Measurements from ENCODE around the gene SMOC2. TPM values are rescaled to one million over a fixed set of nuclear protein-coding genes. Genes with fewer than 3 reads are reported as not detected.

Gene SMOC2
- total and polyA plus RNA-seq, 7 donors = 12.3 to 90.3 (median 22.8) TPM

DNA sequence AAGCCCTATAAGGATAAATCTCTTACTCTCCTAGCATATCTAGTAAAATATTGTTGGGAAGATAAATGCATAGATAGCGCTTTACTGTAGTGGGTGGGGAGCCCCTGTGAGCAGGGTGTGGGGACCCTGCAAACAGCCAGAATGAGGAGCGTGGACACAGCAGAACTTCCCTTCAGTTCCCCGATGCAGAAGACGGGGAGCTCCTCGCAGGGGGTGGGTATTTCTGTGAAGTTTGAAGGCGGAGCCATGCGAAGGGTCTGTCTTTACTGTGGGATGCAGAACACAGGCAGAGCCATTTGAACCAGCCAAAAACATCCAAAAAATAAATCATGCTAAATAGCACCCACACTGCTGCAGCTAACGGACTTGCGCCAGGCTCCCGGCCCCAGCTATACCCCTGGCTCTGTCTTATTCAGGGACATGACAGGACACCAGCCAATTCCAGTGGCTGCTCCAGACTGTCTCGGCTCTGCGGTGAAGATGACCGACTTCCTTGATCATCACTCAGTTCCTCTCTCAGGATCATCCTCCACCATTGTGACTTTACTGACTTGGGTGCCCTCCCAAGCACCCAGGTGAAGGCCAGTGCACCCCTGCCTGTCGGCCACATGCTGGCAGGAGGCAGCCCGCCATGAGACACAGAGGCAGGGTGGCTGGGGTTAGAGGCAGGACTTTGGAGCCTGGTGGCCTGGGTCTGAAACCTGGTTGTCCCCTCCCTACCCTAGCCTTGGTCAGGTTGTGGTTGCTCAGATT lies 134.5 kb downstream of the SMOC2 start:
- WGBS, 3 donors = 85 to 88% (median 86%) methylated on average over 15 of the region's 15 CpGs
- TF ChIP-seq, protein P1, sequence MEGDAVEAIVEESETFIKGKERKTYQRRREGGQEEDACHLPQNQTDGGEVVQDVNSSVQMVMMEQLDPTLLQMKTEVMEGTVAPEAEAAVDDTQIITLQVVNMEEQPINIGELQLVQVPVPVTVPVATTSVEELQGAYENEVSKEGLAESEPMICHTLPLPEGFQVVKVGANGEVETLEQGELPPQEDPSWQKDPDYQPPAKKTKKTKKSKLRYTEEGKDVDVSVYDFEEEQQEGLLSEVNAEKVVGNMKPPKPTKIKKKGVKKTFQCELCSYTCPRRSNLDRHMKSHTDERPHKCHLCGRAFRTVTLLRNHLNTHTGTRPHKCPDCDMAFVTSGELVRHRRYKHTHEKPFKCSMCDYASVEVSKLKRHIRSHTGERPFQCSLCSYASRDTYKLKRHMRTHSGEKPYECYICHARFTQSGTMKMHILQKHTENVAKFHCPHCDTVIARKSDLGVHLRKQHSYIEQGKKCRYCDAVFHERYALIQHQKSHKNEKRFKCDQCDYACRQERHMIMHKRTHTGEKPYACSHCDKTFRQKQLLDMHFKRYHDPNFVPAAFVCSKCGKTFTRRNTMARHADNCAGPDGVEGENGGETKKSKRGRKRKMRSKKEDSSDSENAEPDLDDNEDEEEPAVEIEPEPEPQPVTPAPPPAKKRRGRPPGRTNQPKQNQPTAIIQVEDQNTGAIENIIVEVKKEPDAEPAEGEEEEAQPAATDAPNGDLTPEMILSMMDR (IDR thresholded peaks at IDR 0.05) = no peak
- H3K4me1 ChIP-seq = no peaks in the 10 kb centered on the region

DNA sequence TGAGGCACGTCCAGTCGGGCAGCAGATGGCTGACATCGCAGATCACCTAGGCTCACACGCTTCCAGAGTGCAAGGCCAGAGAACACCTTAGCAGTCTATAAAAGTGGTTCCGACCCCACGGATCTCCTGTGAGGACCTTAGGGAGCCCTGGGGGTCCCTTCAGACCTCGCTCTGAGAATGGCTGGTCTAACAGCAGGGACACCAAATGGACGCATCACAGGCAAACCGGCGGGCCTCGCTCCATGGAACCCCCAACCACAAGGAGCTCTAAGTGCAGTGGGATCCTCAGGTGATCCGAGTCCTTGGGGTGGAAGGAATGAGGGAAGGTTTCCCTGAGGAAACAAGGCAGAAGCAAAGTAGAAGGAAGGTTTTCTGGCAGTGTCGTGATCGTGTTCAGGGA lies 135.4 kb downstream of the SMOC2 start:
- ATAC-seq = no peak
- no peaks in the 10 kb centered on the region for H3K36me3 ChIP-seq (ENCODE audit: insufficient read depth in 1 of 2, low read depth in 1 of 2)
- H3K27me3 ChIP-seq (ENCODE audit: insufficient read depth in 3 of 3, low read length in 2 of 3) = peaks cover 0 to 11% (median 9%) of the 10 kb centered on the region in 3 donors
- H3K4me1 ChIP-seq = no peaks in the 10 kb centered on the region
- no peaks in the 10 kb centered on the region for H3K9me3 ChIP-seq
- no peak overlapping the region for H3K27ac ChIP-seq
- intact Hi-C loops (cut with DNase I) = no loop called here
- DNase-seq = no peak
- WGBS, 3 donors = 90 to 93% (median 93%) methylated on average over 14 of the region's 14 CpGs
- no peak overlapping the region for H3K4me3 ChIP-seq
- TF ChIP-seq, protein P1 (IDR thresholded peaks at IDR 0.05) = no peak

More for the DNA sequence above, 134.5 kb downstream of the SMOC2 start:
- Histone ChIP-seq H3K4me3 (no peak overlapping the region), H3K9me3 (no peaks in the 10 kb centered on the region), H3K36me3 (ENCODE audit: insufficient read depth in 1 of 2, low read depth in 1 of 2) (no peaks in the 10 kb centered on the region), H3K27ac (no peak overlapping the region), H3K27me3 (ENCODE audit: insufficient read depth in 3 of 3, low read length in 2 of 3) (peaks cover 0 to 19% (median 9%) of the 10 kb centered on the region in 3 donors)
- intact Hi-C loops (cut with DNase I) = no loop called here
- DNase-seq (no peak), ATAC-seq (no peak)

DNA sequence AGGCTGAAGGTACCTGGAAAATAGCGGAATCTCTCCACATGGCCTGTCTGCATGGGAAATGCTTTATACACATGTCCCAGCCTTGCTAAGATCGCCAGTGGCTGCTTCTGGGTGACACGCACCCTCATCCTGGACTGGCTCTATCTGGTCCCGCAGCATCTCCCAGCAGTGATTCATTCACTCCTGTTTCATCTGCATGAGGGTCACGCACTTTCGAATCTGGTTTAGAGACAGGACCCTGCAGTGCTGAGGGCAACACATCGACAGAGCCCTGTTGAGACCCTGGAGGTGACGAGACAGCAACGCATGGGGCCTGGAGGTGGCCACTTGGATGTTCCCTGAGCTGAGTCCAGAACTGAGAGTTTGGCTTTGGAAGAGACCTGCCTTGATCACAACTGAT lies 136.5 kb downstream of the SMOC2 start:
- Histone ChIP-seq H3K4me3 (no peak overlapping the region), H3K27me3 (ENCODE audit: insufficient read depth in 3 of 3, low read length in 2 of 3) (peaks cover 0 to 9% (median 9%) of the 10 kb centered on the region in 3 donors), H3K4me1 (no peaks in the 10 kb centered on the region), H3K9me3 (no peaks in the 10 kb centered on the region), H3K36me3 (ENCODE audit: insufficient read depth in 1 of 2, low read depth in 1 of 2) (no peaks in the 10 kb centered on the region), H3K27ac (no peak overlapping the region)
- TF ChIP-seq, protein P1 (IDR thresholded peaks at IDR 0.05) = no peak
- DNase-seq = no peak
- intact Hi-C loops (cut with DNase I) = no loop called here
- 86 to 89% (median 86%) methylated on average over 9 of the region's 9 CpGs for WGBS, 3 donors
- ATAC-seq = no peak

DNA sequence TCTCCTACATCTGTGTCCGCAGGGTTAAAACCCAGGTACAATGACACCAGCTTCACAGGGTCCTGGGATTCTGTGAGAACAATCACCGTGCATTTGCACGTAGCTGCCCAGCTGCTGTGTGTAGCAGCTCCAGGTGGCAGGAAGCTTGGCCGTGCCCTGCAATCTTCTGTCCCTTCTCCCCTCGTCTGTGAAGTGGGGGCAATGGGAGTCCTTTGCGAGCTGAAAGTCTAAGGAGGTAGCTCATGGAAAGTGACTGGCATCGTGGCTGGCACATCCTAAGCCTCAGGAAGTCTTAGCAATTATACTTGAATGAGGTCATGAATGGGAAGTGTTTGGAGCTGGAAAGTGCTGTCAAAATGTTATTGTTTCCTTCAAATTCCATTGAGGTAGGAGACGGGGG lies 137.1 kb downstream of the SMOC2 start:
- 42 to 49% (median 44%) methylated on average over 8 of the region's 8 CpGs for WGBS, 3 donors
- peaks cover 0 to 11% (median 9%) of the 10 kb centered on the region in 3 donors for H3K27me3 ChIP-seq (ENCODE audit: insufficient read depth in 3 of 3, low read length in 2 of 3)
- ATAC-seq (no peak), DNase-seq (no peak)
- no peak overlapping the region for H3K27ac ChIP-seq
- H3K4me1 ChIP-seq = no peaks in the 10 kb centered on the region
- H3K4me3 ChIP-seq = no peak overlapping the region
- TF ChIP-seq, protein P1 (IDR thresholded peaks at IDR 0.05) = no peak
- no peaks in the 10 kb centered on the region for H3K9me3 ChIP-seq
- intact Hi-C loops (cut with DNase I) = no loop called here
- H3K36me3 ChIP-seq (ENCODE audit: insufficient read depth in 1 of 2, low read depth in 1 of 2) = no peaks in the 10 kb centered on the region

All from psoas muscle (tissue), 8 donors.